GM19025 (cell line): Measurements from ENCODE around the gene HIGD2A.

Source experiments
- ATAC-seq: cut with Tn5 transposase; IDR thresholded peaks from one replicate; pipeline ENCODE4 v1.9.1; 2021; ENCODE audit warnings: mild to moderate bottlenecking, low read depth, moderate library complexity; ENCODE audit not compliant: unreplicated experiment

The HIGD2A gene, protein sequence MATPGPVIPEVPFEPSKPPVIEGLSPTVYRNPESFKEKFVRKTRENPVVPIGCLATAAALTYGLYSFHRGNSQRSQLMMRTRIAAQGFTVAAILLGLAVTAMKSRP

DNA sequence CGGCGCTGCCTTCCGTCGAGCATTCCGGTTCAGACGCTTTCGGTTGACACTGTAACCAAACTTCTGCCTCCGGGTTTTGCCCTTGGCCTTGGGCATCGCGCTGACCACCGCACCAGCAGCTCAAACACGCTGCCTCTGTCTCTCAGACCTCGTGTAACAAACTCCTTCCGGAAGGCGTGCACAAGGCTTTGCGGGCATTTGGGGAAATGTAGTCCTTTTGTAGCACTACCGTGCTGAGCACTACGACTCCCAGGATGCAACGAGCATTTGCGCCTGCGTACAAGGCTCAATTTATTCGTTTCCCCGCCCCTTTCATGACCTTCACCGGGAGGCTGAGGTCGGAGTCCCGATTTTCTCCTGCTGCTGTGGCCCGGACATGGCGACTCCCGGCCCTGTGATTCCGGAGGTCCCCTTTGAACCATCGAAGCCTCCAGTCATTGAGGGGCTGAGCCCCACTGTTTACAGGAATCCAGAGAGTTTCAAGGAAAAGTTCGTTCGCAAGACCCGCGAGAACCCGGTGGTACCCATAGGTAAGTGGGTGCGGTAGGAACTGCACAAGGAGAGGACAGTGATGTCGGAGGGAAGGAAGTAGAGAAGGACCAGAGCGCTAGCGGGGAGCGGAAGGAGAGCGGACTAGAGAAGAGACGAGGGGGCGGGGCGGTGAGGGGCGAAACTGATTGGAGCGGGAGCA is at the start of gene HIGD2A, which contains the start of gene NOP16:
HIGD2A (plus strand) TSS at position 308 of the 691 bp plus-strand sequence; CDS start at position 377, 69 bp downstream.
NOP16 (minus strand) TSS at position 155 of the 691 bp plus-strand sequence; CDS start at position 96, 59 bp downstream.
- peak; percentile 87 for ATAC-seq

DNA sequence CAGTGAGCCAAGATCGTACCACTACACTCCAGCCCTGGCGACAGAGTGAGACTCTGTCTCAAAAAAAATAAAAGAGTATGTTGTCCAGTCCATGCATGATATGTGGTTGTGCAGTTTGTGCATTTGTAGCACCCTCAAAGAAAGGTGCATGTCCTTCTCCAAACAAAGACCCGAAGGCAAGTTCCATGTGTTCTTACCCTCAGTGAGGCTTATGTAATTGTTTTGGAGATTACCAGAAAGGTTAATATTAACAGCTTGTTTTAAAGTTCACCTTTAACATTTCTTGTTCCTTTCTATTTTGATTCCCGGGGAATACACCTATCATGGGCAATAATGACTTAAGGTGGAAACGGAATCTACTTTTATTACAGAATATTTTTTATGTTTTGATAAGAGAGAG is 49.2 kb upstream of the HIGD2A start:
- no peak for ATAC-seq

DNA sequence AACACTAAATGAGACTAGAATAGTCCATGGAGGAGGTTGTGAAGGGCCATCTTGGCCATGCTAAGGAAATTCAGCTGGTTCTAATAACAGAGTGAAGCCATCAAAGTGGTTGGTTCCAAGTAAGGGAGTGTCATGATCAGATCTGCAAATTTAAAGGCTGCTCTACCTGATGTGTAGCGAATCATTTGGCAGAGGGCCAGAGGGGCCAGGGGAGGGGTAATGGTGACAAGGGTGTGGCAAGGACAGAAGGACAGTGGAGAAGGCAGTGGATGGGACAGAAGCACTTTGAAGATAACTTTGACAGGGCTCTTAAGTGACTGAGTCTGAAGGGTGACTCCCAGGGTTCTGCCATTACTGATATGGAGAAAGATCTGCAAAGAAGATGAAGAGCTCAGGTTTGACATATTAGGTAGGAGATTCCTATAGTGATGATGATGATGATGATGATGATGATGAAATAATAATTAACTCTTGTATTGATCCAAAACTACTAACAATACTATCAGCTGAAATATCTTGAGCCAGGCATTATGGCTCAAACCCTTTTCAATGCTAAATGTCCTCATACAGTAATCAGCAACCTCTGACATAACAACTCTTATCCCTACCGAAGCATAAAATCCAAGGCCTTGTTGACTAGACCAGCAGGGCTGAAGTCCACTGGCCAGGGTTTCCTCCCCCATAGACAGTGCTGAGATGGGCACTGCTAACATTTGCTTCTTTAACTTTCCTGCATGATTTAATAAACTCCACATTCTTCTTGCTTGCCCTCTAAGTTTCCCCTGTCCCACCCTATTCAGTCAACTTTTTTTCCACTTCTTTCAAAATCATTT is 47.0 kb upstream of the HIGD2A start:
- no peak for ATAC-seq

DNA sequence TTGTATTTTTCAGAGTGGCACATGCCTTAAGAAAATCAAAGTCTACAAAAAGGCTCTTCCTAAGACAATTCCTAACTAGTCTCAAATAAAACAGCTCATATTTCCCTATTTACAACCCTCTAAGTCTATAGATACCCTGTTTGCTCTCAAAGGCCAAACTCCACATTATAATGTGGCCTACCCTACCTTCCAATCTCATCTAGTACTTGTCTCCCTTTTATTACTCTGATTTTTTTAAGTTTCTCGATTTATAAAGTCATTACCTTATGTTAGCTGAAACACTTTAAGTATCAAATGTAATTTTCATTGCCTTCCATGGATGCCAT is 46.4 kb upstream of the HIGD2A start:
- no peak for ATAC-seq

DNA sequence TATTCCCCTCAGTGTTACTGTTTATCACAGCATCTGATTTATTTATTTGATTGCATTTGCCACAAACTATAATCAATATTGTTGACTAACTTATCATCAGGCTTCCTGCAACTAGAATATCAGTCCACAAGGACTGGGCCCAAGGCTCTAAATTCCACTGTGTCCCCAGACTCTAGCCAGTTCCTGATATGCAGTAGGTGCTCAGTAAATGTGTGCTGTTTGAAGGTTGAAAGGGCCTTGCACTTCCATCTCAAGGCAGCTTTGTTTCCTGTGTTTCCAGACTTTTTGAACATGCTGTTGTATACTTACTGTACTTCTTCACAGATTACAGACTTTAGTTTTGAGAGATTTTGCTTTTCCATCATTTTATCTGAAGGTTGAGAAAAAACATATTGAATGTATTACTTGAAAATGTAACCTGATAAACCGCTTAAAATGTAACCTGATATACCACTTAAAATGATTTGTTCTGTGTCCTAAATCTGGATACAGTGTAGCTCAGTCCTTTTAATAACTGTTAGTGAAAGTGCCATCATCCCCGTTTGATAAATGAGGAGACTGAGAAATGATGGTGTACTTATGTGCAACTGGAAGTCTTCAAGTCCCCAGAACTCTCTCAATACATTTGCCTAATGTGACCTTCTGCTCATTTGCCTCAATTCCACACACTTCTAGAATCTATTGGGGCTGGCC is 45.6 kb upstream of the HIGD2A start:
- no peak for ATAC-seq

DNA sequence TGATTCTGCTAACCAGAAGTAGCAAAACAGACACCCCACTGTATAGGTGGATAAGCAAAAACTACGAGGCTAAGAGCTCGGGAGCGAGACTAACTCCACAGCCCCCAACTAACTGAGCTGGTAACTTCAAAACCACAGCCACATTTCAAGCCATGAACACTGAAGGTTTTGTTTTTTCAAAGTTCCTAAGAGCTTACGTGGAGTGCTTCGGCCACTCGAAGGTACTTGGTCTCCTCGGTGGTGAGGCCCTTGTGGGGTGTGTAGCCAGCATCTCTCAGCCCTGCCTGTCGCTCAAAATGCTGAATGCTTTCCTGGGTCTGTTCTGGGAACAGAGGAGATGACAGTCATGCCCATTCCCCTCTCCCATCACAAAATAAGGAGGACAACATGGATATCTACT is 38.1 kb upstream of the HIGD2A start:
- no peak for ATAC-seq

DNA sequence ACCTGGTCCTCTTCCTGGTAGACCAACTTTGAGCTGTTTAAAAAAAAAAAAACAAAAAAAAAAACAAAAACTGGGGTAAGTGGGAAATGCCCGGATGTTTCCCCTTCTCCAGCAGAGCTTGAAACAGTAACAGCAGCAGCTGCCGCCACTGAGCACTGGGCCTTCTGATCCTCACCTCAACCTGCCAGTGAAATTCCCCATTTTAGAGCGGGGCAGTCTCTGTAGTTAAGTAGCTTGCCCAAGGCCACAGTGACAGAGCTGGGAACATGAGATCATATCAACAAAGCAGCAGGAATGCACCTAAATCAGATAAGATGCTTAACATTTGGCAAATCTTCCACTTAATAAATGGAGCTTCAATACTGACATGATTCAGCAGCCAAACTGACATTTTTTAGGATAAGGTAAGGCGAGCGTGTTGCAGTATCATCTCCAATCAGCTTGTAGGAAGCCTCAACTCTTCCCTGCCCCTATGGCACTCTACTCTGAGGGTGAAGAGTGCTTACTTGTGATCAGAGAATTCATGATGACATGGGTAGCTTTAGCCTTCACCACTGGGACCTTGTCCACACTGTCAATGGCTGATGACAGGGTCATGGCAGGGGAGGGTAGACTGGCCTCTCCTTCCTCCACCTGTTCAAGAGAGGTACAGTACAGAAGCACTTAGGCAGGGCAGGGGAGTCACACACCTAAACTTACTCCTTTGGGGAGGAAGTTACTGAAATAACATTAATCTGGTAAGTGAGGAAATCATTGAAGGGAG is 36.3 kb upstream of the HIGD2A start:
- no peak for ATAC-seq

DNA sequence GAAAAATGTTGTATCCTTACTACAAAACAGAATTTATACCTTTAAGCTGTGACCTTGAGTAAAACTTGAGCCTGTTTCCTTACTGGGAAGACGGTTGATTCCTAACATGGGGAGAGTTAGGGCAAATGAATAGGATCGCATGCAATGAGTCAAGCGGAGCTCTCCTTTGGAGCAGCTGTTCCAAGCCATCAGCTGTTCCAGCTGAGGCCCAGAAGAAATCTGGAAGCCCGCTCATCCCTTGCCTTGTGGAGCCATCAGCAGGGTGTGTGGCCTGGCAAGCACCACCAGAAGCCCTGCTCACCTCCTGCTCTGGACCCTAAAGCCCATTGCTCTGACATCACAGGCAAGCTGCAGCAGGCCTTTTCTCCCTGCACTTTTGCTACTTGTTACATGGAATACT is 35.0 kb upstream of the HIGD2A start:
- ATAC-seq = no peak

DNA sequence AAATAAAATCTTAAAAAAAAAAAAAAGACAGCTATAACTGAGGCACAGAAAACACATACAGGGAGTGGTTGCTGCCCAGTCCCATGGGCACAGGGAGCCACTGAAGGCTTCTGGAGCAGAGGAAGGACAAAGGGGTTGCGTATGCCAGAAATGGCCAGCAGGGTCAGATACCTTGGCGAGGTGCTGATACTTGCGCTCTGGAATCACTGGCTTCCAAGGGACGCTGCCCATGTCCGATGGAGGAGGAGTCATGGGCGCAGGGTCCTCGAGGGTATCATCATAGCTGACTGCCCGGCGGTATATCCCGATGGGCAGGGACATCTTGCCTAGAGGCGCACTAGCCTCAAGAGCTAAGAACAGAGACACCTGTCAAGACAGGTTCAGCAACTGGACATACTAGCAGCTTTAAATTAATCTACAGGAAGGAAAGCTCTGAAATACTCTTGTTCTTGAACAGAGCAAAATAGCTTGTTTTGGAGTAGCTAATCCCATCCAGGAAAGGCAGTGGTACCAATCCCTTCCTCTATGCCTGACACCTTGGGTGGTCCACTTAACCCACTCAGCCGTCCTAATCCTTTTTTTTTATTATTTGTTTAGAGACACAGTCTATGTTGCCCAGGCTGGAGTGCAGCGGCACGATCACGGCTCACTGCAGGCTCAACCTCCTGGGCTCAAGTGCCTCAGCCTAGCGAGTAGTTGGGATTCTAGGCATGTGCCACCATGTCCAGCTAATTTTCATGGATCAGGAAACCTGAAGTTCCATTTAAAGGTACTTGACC is 33.0 kb upstream of the HIGD2A start:
- no peak for ATAC-seq

DNA sequence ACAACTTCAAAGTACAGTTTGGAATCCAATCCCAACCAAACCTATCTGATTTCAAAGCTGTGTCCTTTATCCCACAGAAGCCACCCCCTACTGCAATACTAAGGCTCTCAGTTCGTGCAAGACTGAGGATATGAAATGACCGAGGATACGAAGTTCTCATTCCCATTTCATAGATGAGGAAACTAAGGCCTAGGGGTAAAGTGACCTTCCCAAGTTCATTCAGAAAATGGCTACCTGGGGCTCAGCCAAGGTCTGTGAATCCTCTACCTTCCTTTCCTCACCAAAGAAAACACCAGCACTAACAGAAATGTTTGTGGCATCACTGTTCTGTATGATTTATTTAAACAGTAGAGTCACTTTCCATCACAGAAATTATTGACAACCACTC is 32.4 kb upstream of the HIGD2A start:
- ATAC-seq = no peak

DNA sequence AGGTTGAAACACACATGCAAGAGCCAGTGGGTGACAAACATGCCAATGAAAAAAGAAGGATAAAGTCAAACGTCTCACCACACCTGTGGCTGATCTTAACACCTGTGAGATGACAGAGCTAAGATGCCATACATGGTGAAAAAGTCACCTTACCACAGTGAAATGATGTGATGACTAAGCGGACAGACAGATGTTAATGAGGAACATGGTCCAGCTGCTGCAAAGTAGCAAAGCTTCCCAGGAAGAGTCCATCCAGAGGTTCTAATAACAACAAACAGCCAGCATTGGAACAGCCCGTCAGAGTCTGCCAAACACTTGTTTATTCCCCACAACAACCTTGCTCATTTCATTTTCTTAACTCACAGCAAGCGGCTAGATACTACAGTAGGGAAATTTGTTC is 28.9 kb upstream of the HIGD2A start:
- no peak for ATAC-seq

DNA sequence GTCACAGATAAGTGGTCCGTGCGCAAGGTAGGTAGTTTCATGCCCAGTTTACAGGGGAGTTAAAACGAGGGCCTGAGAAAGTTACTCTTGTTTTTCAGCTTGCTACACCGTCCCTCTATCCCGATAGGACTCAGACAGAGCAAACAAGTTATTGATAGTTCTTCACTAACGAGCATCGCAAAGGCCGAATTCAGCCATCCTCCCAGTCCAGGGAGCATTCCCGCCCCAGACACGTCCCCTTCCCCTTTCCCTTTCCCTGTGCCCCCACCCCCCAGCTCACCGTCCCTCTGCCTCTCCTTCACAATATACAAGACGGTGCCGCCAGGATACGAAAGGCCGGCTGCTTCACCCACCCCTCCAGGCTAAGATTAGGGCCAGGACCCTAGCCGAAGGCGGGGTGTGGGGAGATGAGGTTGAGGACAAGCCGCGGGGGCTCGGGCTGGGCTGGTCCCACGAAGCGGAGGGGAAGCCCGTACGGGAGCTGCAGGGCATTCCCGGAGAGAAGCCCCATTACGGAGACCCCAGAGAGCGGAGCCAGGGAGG is 27.6 kb upstream of the HIGD2A start:
- ATAC-seq = no peak

DNA sequence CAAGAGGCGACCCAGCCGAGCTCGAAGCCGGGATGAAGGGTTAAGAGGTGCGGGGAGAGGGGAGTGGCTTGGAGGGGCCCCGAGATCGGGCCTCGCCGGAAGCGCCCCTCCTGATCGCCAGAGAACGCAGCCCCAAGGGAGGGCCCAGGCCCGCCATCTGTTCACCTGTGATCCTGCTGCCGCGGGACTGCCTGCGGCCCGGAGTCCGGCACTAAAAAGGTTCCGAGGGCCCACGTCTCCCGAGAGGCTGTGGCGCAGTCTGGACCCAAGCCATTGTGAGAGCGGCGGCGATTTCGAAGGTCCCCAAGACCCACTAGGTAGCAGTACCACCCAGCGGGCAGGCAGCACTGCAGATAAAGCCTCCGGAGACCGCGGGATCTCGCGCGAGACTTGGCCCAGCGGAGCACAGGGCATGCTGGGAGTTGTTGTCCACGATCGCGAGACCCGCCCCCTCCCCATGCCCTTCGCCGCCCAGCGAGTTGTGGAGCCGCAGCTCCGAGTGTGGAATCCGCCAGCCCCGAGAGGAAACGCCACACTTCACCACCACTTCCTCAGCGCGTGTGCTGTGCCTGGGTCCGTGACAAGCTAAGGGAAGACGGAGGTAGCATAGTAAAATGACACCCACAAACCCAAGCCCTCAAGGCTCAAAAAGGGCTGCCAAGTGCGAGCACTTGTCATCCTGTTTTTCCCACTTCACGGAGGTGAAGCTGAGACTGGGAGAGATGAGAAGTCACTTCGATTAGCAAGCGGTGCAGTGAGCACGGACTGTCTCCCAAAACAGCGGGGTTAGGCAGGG is 26.9 kb upstream of the HIGD2A start, which contains the start of gene KIAA1191:
KIAA1191 (minus strand) TSS at position 328 of the 796 bp plus-strand sequence. CDS start 2,256 bp downstream, outside the sequence.
- peak; percentile 83 for ATAC-seq

DNA sequence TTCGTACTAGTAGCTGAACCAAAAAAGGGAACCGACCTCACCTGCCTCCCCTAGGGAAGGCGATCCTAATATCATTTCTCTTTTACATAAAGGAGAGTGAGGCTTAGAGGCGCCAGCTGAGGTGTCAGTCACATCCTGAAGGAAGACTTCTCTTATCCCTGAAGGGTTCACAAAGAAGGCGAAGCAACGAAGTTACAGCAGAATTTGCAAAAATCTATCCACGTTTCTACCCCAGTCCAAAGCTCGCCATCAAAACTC is 26.4 kb upstream of the HIGD2A start:
- ATAC-seq = no peak

DNA sequence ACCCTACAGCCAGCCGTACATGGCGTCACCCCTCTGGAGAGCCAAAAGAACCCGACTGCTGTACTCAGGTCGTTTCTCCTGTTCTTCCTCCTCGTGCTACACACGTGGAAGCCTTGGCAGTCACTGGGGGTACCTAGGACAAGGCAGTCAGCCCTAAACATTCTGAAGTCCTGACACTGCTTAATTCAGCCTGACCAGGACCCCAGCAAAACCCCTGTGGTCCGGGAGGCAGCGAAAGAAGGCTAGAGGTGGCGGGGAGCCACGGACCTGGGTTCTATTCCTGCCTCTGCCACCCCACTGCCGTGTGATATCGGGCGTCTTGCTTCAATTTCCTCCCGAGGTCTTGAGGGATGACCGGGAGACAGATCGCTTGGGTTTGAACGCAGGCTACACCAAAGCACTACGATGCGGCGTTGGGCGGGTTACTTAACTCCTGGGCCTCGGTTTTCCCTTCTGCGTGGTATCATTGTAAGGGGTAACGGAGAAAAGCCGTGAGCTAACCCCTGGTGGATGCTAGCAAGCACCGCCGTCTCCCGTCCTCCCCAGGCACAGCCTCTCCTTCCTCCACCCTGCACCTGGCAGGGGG is 23.7 kb upstream of the HIGD2A start:
- no peak for ATAC-seq

DNA sequence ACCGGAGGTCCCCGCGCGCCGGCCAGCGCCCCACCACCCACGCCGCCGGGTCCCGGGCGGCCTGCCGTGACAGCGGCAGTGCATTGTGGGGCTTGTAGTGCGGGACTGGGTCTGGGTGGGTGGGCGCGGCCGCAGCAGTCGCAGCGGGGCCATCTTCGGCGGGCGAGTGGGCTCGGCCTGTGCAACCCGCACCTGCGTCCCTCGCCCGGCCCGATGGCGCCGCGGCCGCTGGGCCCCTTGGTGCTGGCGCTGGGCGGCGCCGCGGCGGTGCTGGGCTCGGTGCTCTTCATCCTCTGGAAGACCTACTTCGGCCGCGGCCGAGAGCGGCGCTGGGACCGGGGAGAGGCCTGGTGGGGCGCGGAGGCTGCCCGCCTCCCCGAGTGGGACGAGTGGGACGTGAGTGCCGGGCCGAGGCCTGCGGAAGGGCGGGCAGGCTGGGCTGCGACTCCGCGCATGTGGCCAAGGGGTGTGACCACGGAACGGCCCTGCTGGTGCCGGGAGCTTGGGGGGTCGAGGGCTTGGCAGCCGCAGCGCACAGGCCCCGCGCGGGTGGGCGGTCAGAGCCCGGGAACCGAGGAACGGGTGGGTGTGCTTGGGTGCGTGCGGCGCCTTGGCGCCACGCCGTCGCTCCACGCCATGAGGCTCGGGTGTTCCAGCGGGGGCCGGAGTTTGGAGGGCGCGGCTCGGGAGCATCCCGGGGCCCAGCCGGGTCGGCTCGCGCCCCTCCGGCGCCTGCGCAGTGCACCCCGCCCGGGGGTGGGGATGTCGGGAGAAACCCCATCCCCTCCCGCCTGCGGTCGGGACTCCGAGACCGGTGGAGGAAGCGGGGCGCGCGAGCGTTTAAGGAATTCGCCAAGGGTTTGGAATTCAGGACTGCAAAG is 23.0 kb upstream of the HIGD2A start, which contains the start of gene ARL10:
ARL10 (plus strand) TSS at position 137 of the 881 bp plus-strand sequence; CDS start at position 214, 77 bp downstream.
- peak; percentile 38 for ATAC-seq

DNA sequence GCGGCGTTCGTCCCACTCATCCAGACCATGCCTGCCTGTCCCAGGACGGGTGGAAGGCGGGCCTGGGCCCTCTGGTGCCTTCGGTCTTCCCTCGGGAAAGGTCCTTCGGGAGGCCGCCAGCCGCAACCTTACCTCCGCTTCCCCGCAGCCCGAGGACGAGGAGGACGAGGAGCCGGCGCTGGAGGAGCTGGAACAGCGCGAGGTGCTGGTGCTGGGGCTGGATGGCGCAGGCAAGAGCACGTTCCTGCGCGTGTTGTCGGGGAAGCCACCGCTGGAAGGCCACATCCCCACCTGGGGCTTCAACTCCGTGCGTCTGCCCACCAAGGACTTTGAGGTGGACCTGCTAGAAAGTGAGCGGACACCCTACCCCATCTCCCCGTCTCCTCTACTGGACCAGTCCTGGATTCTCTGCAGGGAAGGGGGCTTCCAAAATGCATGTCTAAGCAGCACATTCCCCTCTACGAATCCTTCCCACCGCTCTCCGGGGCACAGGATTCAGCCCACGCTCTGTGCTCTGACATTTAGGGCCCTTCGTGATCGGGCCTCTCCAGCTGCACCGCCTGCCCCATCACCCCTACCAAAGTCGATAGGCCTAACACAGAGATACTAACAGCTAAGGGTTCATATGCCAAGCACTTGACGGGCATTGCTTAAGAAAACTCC is 22.2 kb upstream of the HIGD2A start:
- ATAC-seq = no peak
